Fibroblast of pulmonary artery (primary cell): ENCODE results near the gene PHC2.

ENCODE experiments used
- DNase-seq: peaks from one replicate; pipeline ENCODE4 v3.0.0-alpha.2; 2010; ENCODE audit warnings: low read depth
- H3K4me3 ChIP-seq: replicated peaks from 2 replicates; pipeline ENCODE4 v1.5.1; 2011; ENCODE audit warnings: low read depth, mild to moderate bottlenecking, control low read depth, low read length, moderate library complexity
- TF ChIP-seq, protein P1 (sequence below): IDR thresholded peaks from 2 replicates; pipeline ENCODE4 v1.5.1; 2011; ENCODE audit warnings: mild to moderate bottlenecking, control low read depth, low read length, inconsistent platforms; ENCODE audit errors: missing control alignments

PHC2 gene

DNA sequence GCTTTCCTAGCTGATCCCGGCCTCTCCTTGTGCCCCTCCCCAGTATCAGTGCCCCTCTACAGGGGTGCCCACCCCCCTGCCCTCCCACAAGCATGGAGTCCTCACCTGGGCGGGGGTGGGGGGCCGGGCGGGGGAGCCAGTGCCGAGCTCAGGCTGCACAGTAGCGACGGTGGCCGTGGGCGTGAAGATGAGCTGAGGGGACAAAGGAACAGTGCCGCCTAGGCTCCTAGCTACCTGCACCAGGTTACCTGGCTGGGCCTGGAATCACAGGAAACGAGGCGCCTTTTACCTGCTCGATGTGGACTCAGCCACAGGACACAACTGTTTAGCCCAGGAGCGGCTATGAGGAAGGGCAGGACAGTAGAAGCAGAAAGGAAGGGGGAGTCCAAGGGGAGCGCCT is 62.5 kb downstream of the PHC2 start:
- TF ChIP-seq, protein P1, sequence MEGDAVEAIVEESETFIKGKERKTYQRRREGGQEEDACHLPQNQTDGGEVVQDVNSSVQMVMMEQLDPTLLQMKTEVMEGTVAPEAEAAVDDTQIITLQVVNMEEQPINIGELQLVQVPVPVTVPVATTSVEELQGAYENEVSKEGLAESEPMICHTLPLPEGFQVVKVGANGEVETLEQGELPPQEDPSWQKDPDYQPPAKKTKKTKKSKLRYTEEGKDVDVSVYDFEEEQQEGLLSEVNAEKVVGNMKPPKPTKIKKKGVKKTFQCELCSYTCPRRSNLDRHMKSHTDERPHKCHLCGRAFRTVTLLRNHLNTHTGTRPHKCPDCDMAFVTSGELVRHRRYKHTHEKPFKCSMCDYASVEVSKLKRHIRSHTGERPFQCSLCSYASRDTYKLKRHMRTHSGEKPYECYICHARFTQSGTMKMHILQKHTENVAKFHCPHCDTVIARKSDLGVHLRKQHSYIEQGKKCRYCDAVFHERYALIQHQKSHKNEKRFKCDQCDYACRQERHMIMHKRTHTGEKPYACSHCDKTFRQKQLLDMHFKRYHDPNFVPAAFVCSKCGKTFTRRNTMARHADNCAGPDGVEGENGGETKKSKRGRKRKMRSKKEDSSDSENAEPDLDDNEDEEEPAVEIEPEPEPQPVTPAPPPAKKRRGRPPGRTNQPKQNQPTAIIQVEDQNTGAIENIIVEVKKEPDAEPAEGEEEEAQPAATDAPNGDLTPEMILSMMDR = no peak
- no peak overlapping the region for H3K4me3 ChIP-seq

DNA sequence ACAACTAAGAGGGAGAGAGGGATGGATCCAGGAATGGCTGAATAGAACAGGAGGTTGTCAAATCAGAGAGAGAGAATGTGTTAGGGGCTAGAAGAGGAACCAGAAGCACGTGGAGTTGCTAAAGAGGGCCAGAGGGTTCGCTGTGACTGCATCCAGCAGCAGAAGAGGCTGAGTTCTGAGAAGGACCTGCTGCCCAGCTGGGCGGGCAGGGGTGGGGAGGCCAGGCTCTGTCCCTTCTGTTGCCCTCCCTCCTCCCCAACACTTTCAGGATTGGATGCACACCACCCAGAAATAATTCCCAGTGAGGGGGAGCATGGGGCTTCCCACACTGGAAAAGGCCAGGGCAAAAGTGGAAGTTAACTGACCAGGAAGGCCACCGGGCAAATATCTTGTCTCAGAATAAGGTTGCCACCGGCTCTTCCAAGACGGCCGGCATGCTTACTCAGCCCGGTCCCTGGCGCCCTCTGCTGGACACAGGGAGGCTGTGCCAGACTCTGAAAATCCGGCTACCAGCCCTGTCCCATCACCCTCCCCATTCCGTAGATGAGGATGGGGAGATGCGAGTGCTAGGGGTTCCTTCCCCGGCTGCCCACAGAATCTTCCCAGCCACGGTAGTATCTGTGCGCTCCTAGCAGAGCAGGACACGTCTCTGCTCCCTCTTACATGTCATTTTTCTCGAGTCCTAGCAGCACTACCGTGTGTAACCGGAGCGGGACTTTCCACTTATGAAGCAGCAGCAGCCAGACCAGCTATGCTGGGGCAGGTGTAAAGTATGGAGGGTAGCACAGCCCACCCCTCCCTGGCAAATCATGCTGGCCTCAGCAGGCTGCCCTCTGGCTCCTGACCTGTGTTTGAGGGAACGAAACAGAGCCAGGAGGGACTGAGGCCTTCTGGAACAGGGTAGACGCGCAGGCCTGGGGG is 63.1 kb downstream of the PHC2 start:
- no peak overlapping the region for H3K4me3 ChIP-seq
- DNase-seq = peak; percentile 84

More for the DNA sequence above, 62.5 kb downstream of the PHC2 start:
- DNase-seq = no peak

DNA sequence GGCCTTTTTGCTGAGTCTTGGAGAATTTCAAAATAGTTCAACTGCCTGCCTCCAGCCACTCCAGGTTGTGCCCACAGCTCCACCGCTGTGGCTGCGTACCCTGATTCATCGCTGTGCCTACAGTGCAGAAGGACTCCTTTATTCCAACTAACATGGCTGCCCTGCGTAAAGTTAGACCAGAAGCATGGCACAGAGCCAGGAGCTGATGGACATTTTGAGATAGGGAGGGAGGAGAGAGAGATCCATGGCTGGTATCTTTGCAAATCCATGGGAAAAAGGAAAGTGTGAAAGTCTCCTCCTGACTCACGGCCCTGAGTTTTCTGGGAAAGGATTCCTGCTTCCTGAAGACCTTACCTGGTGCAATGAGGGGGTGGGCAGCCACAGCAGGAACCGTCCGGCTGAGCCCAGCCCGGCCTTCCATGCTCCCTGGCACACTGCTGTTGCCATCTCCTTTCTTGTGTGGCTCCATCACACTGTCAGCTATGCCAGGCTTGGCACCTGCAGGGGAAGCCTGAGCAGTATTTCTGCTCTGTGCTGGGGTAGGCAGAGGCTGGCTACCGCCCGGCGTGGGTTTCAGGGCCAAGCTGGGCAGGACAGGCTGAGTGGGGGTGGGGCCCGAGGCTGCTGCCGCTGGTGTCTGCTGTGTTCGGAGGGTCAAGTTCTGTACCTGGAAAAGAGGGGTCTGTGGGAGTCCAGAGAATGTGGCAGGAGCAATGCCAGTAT is 64.0 kb downstream of the PHC2 start:
- no peak overlapping the region for H3K4me3 ChIP-seq
- DNase-seq = no peak
- TF ChIP-seq, protein P1 = no peak

More for the DNA sequence above, 63.1 kb downstream of the PHC2 start:
- TF ChIP-seq, protein P1 = peak; percentile 96

DNA sequence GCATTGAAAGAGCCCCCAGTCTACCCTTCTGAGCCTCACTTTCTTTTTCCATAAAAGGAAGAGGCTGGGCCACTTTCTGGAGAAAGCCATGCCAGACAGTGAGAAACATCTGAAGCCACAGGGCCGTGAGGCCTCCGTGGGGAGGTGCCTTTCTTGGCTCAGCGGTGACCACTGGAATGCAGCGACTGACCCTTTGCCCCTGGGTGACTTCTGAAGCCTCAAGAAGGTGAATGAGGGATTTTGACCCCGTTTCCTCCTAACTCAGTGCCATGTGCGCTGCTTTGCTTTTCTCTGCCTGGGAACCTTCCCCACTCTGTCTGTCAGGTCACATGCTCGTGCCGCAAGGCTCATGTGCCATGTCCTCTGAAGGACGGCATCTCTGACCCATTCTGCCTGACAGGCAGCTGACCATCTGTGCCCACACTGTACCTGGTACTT is 65.3 kb downstream of the PHC2 start:
- H3K4me3 ChIP-seq = no peak overlapping the region
- DNase-seq = peak; percentile 71
- TF ChIP-seq, protein P1 = no peak

DNA sequence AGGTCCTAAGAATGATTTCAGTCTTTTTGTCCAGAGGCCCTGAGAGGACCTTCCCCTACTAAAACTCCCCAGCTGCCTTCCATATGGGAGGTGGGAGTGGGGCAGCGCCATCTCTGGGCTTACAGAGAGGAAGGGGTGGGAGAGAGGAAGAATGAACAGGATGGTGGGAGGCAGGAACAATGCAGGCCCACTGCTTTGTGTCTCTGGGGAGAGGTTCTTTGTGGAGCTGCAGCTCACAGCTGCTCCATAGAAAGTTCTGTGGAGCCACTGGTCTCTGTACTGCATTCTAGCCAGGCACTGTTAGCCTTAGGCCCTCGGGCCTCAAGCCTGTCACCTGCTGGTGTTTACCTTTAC is 66.4 kb downstream of the PHC2 start:
- TF ChIP-seq, protein P1 = no peak
- DNase-seq = peak; percentile 60
- no peak overlapping the region for H3K4me3 ChIP-seq

DNA sequence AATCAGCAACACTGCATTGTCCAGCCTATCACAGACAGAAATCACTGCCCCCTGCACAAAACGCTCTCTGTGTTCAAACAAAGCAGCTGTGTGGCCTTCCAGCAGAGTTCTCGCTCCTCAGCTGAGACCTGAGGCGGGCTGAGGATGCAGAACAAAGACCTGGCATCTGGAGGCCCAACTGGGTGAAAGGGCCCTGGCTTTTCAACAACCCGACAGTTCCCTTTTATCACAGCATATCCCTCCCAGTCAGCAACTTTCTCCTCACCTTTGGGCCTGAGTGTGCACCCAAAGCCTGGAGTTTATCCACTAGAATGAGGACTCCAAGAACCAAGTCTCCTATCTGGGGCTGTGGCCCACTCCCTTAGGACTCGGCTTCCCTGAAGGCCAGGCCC is 67.4 kb downstream of the PHC2 start:
- no peak overlapping the region for H3K4me3 ChIP-seq
- TF ChIP-seq, protein P1 = no peak
- DNase-seq = no peak
